ENCODE data around the gene PTPRK. TPM values are rescaled to one million over a fixed set of nuclear protein-coding genes. Genes with fewer than 3 reads are reported as not detected.

Gene PTPRK
- total RNA-seq, 1 experiment from 2014 or later: 53.8 TPM

DNA sequence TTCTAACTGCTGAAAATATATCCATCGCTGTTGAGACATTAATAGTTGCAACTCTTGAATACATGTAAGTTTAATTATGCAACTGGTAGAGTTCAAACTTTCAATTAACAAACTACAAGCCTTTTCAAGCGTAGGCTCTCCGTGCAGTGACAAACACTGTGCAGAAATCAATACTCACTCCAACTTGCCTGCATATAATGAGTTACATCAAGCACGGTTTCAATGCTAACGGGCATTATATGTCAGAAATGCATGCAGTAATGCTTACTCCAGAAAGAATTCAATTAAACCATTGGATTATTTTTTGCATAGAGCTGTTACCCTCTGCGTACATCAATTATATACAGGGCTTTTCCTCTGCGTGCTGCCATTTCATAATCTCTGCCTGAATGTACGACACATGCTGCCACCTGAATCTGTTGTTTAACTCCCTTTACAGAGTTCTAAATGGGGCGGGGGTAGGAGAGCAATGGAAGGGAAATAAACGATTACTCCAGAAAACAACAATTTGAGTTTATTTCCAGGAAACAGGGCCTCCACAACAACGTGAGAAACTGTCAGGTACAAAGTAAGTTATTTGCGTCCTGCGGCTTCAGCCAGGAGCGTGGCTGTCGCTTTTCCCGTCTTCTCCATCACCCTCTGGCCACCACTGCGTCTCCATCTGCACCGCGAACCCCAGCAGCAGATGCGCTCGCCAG, 1.8 kb downstream of the PTPRK start:
- no peaks in the 10 kb centered on the region for H3K9me3 ChIP-seq (ENCODE audit: low read length)
- H3K79me2 ChIP-seq (ENCODE audit: low read length): peaks cover 68% of the 10 kb centered on the region
- no TSS peak for BruUV-seq (replicated peaks)
- DNase-seq (peak; percentile 31), ATAC-seq (no peak)
- peak overlapping the region; percentile 96 for H3K27ac ChIP-seq (ENCODE audit: low read length)
- H3K36me3 ChIP-seq (ENCODE audit: low read depth, low read length): no peaks in the 10 kb centered on the region
- H2AFZ ChIP-seq (ENCODE audit: low read length): no peak overlapping the region
- H3K9ac ChIP-seq (ENCODE audit: low read length): peak overlapping the region; percentile 99
- TF ChIP-seq EZH2 (IDR thresholded peaks at IDR 0.05; ENCODE audit: low read length, unreplicated experiment) (no peak), CTCF (conservative IDR thresholded peaks at IDR 0.05; ENCODE audit: low read depth, low read length) (no peak), EZH2phosphoT487 (IDR thresholded peaks at IDR 0.05; ENCODE audit: borderline replicate concordance, low read length) (no peak)
- no peaks in the 10 kb centered on the region for H3F3A ChIP-seq (ENCODE audit: low read length, unreplicated experiment)
- POLR2A ChIA-PET (ENCODE audit: unreplicated experiment): interaction anchor here (0.8 kb wide), 1 partner anchor 178 kb away, joined by 5 read pairs; no protein-coding TSS in a partner anchor
- H3K9me2 ChIP-seq (replicated peaks; ENCODE audit: low read length): no peaks in the 10 kb centered on the region
- peak overlapping the region; percentile 94 for H3K4me3 ChIP-seq (ENCODE audit: low read length)
- peak overlapping the region; percentile 89 for H3K4me2 ChIP-seq (ENCODE audit: low read length)
- CTCF ChIA-PET: no interaction called here
- no peaks in the 10 kb centered on the region for H3K27me3 ChIP-seq (ENCODE audit: low read length)
- peaks cover 30% of the 10 kb centered on the region for H4K20me1 ChIP-seq (ENCODE audit: low read length)
- H3K4me1 ChIP-seq (ENCODE audit: insufficient read depth, low read length): peaks cover 55% of the 10 kb centered on the region
- intact Hi-C loops (cut with micrococcal nuclease): loop anchor here (2.0 to 5.0 kb wide), 4 partner anchors 86 to 661 kb away; no protein-coding TSS in a partner anchor

DNA sequence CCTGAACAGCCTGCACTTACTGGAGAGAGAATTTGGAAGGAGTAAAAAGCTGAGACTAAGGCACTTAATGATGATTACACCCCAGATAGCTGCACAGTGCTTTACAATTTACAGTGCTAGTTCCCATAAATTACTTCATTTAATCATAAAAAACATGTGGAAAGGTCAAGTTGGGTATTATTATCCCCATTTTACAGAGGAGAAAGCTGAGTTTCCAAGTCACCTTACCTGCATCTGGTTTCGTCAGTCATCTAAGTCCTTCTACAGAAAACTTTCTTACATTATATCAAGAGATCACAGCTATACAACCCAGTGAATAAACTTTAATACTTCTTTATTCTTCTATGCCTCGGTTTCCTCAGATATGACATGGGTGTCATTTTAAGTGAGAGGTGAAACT, 3.3 kb downstream of the PTPRK start:
- POLR2A ChIA-PET (ENCODE audit: unreplicated experiment): interaction anchor here (0.6 kb wide), 1 partner anchor 801 kb away, joined by 6 read pairs; no protein-coding TSS in a partner anchor
- peaks cover 30% of the 10 kb centered on the region for H4K20me1 ChIP-seq (ENCODE audit: low read length)
- peaks cover 80% of the 10 kb centered on the region for H3K79me2 ChIP-seq (ENCODE audit: low read length)
- H3K9me2 ChIP-seq (replicated peaks; ENCODE audit: low read length): no peaks in the 10 kb centered on the region
- intact Hi-C loops (cut with micrococcal nuclease): loop anchor here (2.0 to 5.0 kb wide), 4 partner anchors 85 to 780 kb away; no protein-coding TSS in a partner anchor
- peaks cover 66% of the 10 kb centered on the region for H3K4me1 ChIP-seq (ENCODE audit: insufficient read depth, low read length)
- DNase-seq: no peak
- no peaks in the 10 kb centered on the region for H3K27me3 ChIP-seq (ENCODE audit: low read length)
- ATAC-seq: no peak
- no peak for TF ChIP-seq EZH2 (IDR thresholded peaks at IDR 0.05; ENCODE audit: low read length, unreplicated experiment)
- no peak for TF ChIP-seq CTCF (conservative IDR thresholded peaks at IDR 0.05; ENCODE audit: low read depth, low read length)
- TF ChIP-seq EZH2phosphoT487 (IDR thresholded peaks at IDR 0.05; ENCODE audit: borderline replicate concordance, low read length): no peak
- H3K4me3 ChIP-seq (ENCODE audit: low read length): peak overlapping the region; percentile 94
- CTCF ChIA-PET: interaction anchor here (1.1 kb wide), 1 partner anchor 662 kb away, joined by 3 read pairs; no protein-coding TSS in a partner anchor
- H2AFZ ChIP-seq (ENCODE audit: low read length): no peak overlapping the region
- peak overlapping the region; percentile 89 for H3K4me2 ChIP-seq (ENCODE audit: low read length)
- no peaks in the 10 kb centered on the region for H3K9me3 ChIP-seq (ENCODE audit: low read length)
- H3K27ac ChIP-seq (ENCODE audit: low read length): peak overlapping the region; percentile 49; the same call in 1 of the 2 replicates
- H3F3A ChIP-seq (ENCODE audit: low read length, unreplicated experiment): no peaks in the 10 kb centered on the region
- no peaks in the 10 kb centered on the region for H3K36me3 ChIP-seq (ENCODE audit: low read depth, low read length)
- no TSS peak for BruUV-seq (replicated peaks)
- peak overlapping the region; percentile 99 for H3K9ac ChIP-seq (ENCODE audit: low read length)

DNA sequence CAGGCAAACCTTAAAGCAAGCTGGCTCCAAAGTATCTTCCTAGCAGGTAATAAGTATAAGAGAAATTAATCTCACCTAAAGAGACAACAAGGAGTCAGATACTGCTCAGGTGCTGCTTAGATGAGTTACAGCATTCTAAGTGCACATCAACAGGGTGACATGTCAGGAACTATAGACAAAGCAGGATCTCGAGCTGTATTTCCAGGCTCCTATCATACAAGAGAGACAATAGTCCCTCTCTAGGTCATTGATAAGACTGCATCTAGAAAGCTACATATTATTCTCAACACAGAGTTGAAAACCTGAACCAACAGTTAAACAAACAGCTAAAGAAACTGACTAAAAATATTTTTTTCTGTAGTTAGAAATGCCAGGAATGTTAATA, 3.9 kb downstream of the PTPRK start:
- Histone ChIP-seq H3K4me1 (ENCODE audit: insufficient read depth, low read length) (peaks cover 65% of the 10 kb centered on the region), H3K27ac (ENCODE audit: low read length) (peak overlapping the region; percentile 49), H3K9ac (ENCODE audit: low read length) (peak overlapping the region; percentile 99; the same call in 1 of the 2 replicates), H2AFZ (ENCODE audit: low read length) (no peak overlapping the region), H3K9me2 (replicated peaks; ENCODE audit: low read length) (no peaks in the 10 kb centered on the region), H3K27me3 (ENCODE audit: low read length) (no peaks in the 10 kb centered on the region), H3K36me3 (ENCODE audit: low read depth, low read length) (no peaks in the 10 kb centered on the region), H3K79me2 (ENCODE audit: low read length) (peaks cover 85% of the 10 kb centered on the region), H3F3A (ENCODE audit: low read length, unreplicated experiment) (peaks cover 3% of the 10 kb centered on the region), H3K4me3 (ENCODE audit: low read length) (peak overlapping the region; percentile 94), H4K20me1 (ENCODE audit: low read length) (peaks cover 30% of the 10 kb centered on the region), H3K9me3 (ENCODE audit: low read length) (no peaks in the 10 kb centered on the region), H3K4me2 (ENCODE audit: low read length) (peak overlapping the region; percentile 89)
- CTCF ChIA-PET: interaction anchor here (1.1 kb wide), 1 partner anchor 661 kb away, joined by 3 read pairs; no protein-coding TSS in a partner anchor
- POLR2A ChIA-PET (ENCODE audit: unreplicated experiment): no interaction called here
- BruUV-seq (replicated peaks): no TSS peak
- DNase-seq (peak; percentile 54), ATAC-seq (peak; percentile 5; the same call in 1 of the 2 replicates)
- TF ChIP-seq CTCF (conservative IDR thresholded peaks at IDR 0.05; ENCODE audit: low read depth, low read length): peak; percentile 52
- TF ChIP-seq EZH2phosphoT487 (IDR thresholded peaks at IDR 0.05; ENCODE audit: borderline replicate concordance, low read length): no peak
- TF ChIP-seq EZH2 (IDR thresholded peaks at IDR 0.05; ENCODE audit: low read length, unreplicated experiment): no peak
- intact Hi-C loops (cut with micrococcal nuclease): loop anchor here (1.0 to 5.0 kb wide), 5 partner anchors 24 to 780 kb away; no protein-coding TSS in a partner anchor

Data from PC-3 (cell line).